Esophagus muscularis mucosa (tissue), 3 donors: Measurements from ENCODE around the gene EGF.

Source experiments
- POLR2A ChIP-seq: fragments of 450-650 bp; IDR thresholded peaks from one replicate; pipeline ENCODE4 v1.6.1; 2017; ENCODE audit warnings: antibody characterized with exemption, moderate library complexity, mild to moderate bottlenecking, low read depth
- TF ChIP-seq, protein P1 (sequence below), 3 experiments: fragments of 200-600 bp in 2 of 3; fragments of 450-650 bp in 1 of 3; sonication (generic) in 2 of 3; IDR thresholded peaks; one replicate each; pipeline ENCODE4 v1.5.1; 2017 to 2019; ENCODE audit warnings: antibody characterized with exemption in 3 of 3, mild to moderate bottlenecking in 2 of 3, moderate library complexity in 1 of 3

- TF ChIP-seq, protein P1, sequence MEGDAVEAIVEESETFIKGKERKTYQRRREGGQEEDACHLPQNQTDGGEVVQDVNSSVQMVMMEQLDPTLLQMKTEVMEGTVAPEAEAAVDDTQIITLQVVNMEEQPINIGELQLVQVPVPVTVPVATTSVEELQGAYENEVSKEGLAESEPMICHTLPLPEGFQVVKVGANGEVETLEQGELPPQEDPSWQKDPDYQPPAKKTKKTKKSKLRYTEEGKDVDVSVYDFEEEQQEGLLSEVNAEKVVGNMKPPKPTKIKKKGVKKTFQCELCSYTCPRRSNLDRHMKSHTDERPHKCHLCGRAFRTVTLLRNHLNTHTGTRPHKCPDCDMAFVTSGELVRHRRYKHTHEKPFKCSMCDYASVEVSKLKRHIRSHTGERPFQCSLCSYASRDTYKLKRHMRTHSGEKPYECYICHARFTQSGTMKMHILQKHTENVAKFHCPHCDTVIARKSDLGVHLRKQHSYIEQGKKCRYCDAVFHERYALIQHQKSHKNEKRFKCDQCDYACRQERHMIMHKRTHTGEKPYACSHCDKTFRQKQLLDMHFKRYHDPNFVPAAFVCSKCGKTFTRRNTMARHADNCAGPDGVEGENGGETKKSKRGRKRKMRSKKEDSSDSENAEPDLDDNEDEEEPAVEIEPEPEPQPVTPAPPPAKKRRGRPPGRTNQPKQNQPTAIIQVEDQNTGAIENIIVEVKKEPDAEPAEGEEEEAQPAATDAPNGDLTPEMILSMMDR (IDR thresholded peaks at IDR 0.05): no peak
- no peak for TF ChIP-seq POLR2A
Observed at GRCh38 chr4:109979920-109980717, 67.4 kb downstream of the EGF start.
